Naive thymus-derived CD4-positive, alpha-beta T cell (primary cell): ENCODE data around the gene GIT2. TPM values are rescaled to one million over a fixed set of nuclear protein-coding genes. Genes with fewer than 3 reads are reported as not detected.

ENCODE experiments used
- ATAC-seq: fragments of 150-1000 bp; cut with Tn5 transposase; 2 replicates; pipeline ENCODE4 v1.10.0; 2021; ENCODE audit warnings: mild to moderate bottlenecking, moderate library complexity
- CTCF ChIA-PET: fragments of 350-600 bp; sonication (Branson Sonifier 250); formaldehyde crosslinking; loops from one replicate; lab custom pipeline; 2021; ENCODE audit warnings: antibody characterized with exemption; lab: Charles Lee
- POLR2A ChIA-PET: fragments of 350-600 bp; sonication (Branson Sonifier 250); formaldehyde crosslinking; loops from one replicate; lab custom pipeline; 2021; ENCODE audit warnings: antibody characterized with exemption, inconsistent platforms; lab: Charles Lee
- DNase-seq, 9 donors: peaks; one replicate each; pipeline versions ENCODE4 v3.0.0 to v3.0.0-alpha.2; 2020 to 2022; ENCODE audit warnings: mixed read lengths in 1 of 9
- H3K27ac ChIP-seq: one replicate; pipeline ENCODE4 v1.7.0; 2013; ENCODE audit warnings: mild to moderate bottlenecking, low read depth, low read length, moderate library complexity
- H3K27me3 ChIP-seq, 2 donors: one replicate each; pipeline ENCODE4 v1.7.0; 2013; ENCODE audit warnings: low read length in 2 of 2, mild to moderate bottlenecking in 2 of 2, moderate library complexity in 2 of 2; ENCODE audit not compliant: control insufficient read depth in 2 of 2, insufficient read depth in 2 of 2
- H3K36me3 ChIP-seq, 3 experiments: 1 replicate in 2 of 3; 2 replicates in 1 of 3; pipeline ENCODE4 v1.7.0; 2013; ENCODE audit warnings: low read length in 3 of 3, mild to moderate bottlenecking in 3 of 3, moderate library complexity in 1 of 3; ENCODE audit not compliant: insufficient read depth in 3 of 3, control insufficient read depth in 2 of 3
- H3K4me1 ChIP-seq, 2 donors: one replicate each; pipeline ENCODE4 v1.7.0; 2013; ENCODE audit warnings: low read length in 2 of 2, mild to moderate bottlenecking in 2 of 2, moderate library complexity in 1 of 2; ENCODE audit not compliant: control insufficient read depth in 2 of 2, insufficient read depth in 2 of 2
- H3K4me3 ChIP-seq: 2 replicates; pipeline ENCODE4 v1.7.0; 2013; ENCODE audit warnings: mild to moderate bottlenecking, low read length
- H3K9me3 ChIP-seq, 3 experiments: 1 replicate in 2 of 3; 2 replicates in 1 of 3; pipeline ENCODE4 v1.7.0; 2013; ENCODE audit warnings: low read length in 3 of 3; ENCODE audit not compliant: control insufficient read depth in 2 of 3
- H3K27ac Mint-ChIP-seq, 9 donors: one replicate each; pipeline ENCODE4 v1.8.0; 2020 to 2022; ENCODE audit warnings: mixed read lengths in 9 of 9, mild to moderate bottlenecking in 8 of 9, moderate library complexity in 5 of 9, inconsistent platforms in 2 of 9
- H3K27me3 Mint-ChIP-seq, 5 donors: one replicate each; pipeline ENCODE4 v1.8.0; 2021 to 2022; ENCODE audit warnings: mixed read lengths in 5 of 5, mild to moderate bottlenecking in 1 of 5
- H3K36me3 Mint-ChIP-seq, 5 donors: one replicate each; pipeline ENCODE4 v1.8.0; 2020 to 2022; ENCODE audit warnings: mixed read lengths in 5 of 5, mild to moderate bottlenecking in 3 of 5, inconsistent platforms in 1 of 5
- H3K4me1 Mint-ChIP-seq, 7 donors: one replicate each; pipeline ENCODE4 v1.8.0; 2020 to 2022; ENCODE audit warnings: mixed read lengths in 7 of 7, mild to moderate bottlenecking in 3 of 7, inconsistent platforms in 1 of 7
- H3K4me3 Mint-ChIP-seq, 10 donors: one replicate each; pipeline ENCODE4 v1.8.0; 2020 to 2022; ENCODE audit warnings: mild to moderate bottlenecking in 10 of 10, mixed read lengths in 10 of 10, moderate library complexity in 6 of 10, inconsistent platforms in 2 of 10
- H3K9me3 Mint-ChIP-seq, 11 donors: one replicate each; pipeline ENCODE4 v1.8.0; 2020 to 2022; ENCODE audit warnings: mixed read lengths in 11 of 11, mild to moderate bottlenecking in 4 of 11, inconsistent platforms in 1 of 11, moderate library complexity in 1 of 11
- intact Hi-C, 2 donors: fragments of 100-400 bp; cut with micrococcal nuclease; formaldehyde crosslinking; loops; one replicate each; pipeline ENCODE4 v1.15.1; 2023
- polyA plus RNA-seq, 2 donors: library from polyadenylated mRNA; unstranded; fragments of 300-500 nt; fragmentation: Illumina TruSeq; gene quantifications; one replicate each; pipeline ENCODE4 v1.2.3, GENCODE V29; 2021
- total RNA-seq, 6 experiments: library from RNA in 5 of 6; stranded (reverse) in 5 of 6; gene quantifications; 1 replicate in 5 of 6; 2 replicates in 1 of 6; pipeline ENCODE4 v1.2.3 and lab custom pipeline; 2021 to 2026

Gene GIT2
- total and polyA plus RNA-seq, 7 experiments from 2014 or later: 63.2 to 128 (median 96.4) TPM

DNA sequence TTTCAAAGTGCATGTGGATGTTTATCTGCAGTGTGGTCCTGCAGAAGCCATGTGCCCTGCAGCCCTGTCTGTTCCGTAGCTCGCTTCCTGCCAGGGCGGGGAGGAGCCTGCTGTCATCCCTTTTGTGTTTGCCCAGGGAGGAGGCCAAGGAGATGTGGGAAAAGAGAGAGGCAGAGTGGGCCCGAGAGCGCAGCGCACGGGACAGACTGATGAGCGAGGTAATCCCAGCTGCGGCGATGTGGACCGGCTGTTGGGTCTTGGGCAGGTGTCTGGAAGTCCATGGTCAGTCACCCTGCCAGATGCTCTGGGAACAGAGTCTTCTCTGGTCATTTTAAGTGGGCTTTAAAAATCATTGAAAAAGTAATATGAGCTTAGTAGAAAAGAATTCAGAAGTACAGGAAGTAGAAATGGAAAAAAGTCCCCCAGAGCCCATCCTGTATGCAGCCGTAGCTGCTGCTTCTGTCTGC lies 83.3 kb downstream of the GIT2 start:
- Histone ChIP-seq H3K4me3 (no peak overlapping the region), H3K9me3 (no peaks in the 10 kb centered on the region), H3K4me1 (no peaks in the 10 kb centered on the region), H3K27me3 (no peaks in the 10 kb centered on the region), H3K36me3 (peaks cover 28 to 98% (median 31%) of the 10 kb centered on the region in 3 experiments), H3K27ac (no peak overlapping the region)
- Mint-ChIP-seq H3K27ac (no peak overlapping the region), H3K27me3 (no peaks in the 10 kb centered on the region), H3K9me3 (no peaks in the 10 kb centered on the region), H3K4me1 (peaks cover 0 to 6% (median 0%) of the 10 kb centered on the region in 7 donors), H3K36me3 (peaks cover 11 to 58% (median 21%) of the 10 kb centered on the region in 5 donors), H3K4me3 (no peak overlapping the region)
- ChIA-PET CTCF (interaction anchor here (0.6 kb wide), 1 partner anchor 574 kb away, joined by 7 read pairs; no protein-coding TSS in a partner anchor), POLR2A (no interaction called here)
- ATAC-seq (no peak), DNase-seq (no peak)
- intact Hi-C loops: no loop called here

- no peak for DNase-seq
- H3K27ac Mint-ChIP-seq: peak overlapping the region in 4 of 9 donors; percentile 15 to 44 (median 24)
- POLR2A ChIA-PET: no interaction called here
These were observed 85.2 kb downstream of the GIT2 start for GRCh38 chr12:109910969-109911348.

DNA sequence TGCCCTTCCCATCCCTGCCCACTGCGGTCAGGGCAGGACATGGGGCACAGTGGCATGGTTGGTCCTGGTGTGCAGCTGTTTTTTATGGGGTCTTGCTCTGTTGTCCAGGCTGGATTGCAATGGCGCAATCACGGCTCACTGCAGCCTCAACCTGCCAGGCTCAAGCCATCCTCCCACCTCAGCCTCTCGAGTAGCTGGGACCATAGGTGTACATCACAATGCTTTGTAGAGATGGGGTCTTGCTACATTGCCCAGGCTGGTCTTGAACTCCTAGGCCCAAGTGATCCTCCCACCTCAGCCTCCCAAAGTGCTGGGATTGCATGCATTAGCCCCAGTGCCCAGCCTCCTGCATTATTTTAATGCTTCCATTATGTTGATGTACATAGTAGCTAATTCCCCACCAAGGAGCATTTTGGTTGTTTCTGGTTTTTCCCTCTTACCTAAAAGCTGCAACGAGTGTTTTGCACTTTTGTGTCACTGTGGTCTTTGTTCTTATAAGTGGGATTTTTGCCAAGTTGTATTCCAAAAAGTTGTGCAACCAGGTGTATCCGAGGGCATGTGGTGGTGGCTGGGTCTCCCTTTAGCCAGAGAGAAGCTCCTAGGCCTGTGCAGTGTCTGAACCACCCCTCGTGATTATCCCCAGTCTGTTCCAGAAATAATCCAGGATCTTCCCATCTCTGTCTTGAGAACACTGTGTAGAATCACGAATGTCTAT lies 85.8 kb downstream of the GIT2 start:
- no peak overlapping the region for H3K27ac ChIP-seq
- peaks cover 13 to 63% (median 24%) of the 10 kb centered on the region in 5 donors for H3K36me3 Mint-ChIP-seq
- ChIA-PET CTCF (interaction anchor here (0.6 kb wide), 1 partner anchor 21 kb away, joined by 5 read pairs; no protein-coding TSS in a partner anchor), POLR2A (interaction anchor here (1.4 kb wide), 1 partner anchor 12 kb away, joined by 5 read pairs; no protein-coding TSS in a partner anchor)
- no peak for ATAC-seq
- peaks cover 15 to 98% (median 32%) of the 10 kb centered on the region in 3 experiments for H3K36me3 ChIP-seq
- H3K4me1 ChIP-seq: no peaks in the 10 kb centered on the region
- H3K27ac Mint-ChIP-seq: peak overlapping the region in 3 of 9 donors; percentile 15 to 44 (median 16)
- H3K9me3 ChIP-seq: no peaks in the 10 kb centered on the region
- DNase-seq: no peak
- H3K4me3 ChIP-seq: no peak overlapping the region
- H3K27me3 Mint-ChIP-seq: no peaks in the 10 kb centered on the region
- no peaks in the 10 kb centered on the region for H3K9me3 Mint-ChIP-seq
- intact Hi-C loops: no loop called here
- H3K27me3 ChIP-seq: no peaks in the 10 kb centered on the region
- peaks cover 0 to 4% (median 0%) of the 10 kb centered on the region in 7 donors for H3K4me1 Mint-ChIP-seq
- no peak overlapping the region for H3K4me3 Mint-ChIP-seq

More at GRCh38 chr12:109910969-109911348, 85.2 kb downstream of the GIT2 start:
- Histone ChIP-seq H3K4me1 (no peaks in the 10 kb centered on the region), H3K36me3 (peaks cover 21 to 98% (median 29%) of the 10 kb centered on the region in 3 experiments), H3K9me3 (no peaks in the 10 kb centered on the region), H3K27me3 (no peaks in the 10 kb centered on the region), H3K27ac (no peak overlapping the region), H3K4me3 (no peak overlapping the region)
- peaks cover 0 to 6% (median 0%) of the 10 kb centered on the region in 7 donors for H3K4me1 Mint-ChIP-seq
- H3K9me3 Mint-ChIP-seq: no peaks in the 10 kb centered on the region
- H3K4me3 Mint-ChIP-seq: no peak overlapping the region
- CTCF ChIA-PET: no interaction called here
- peaks cover 13 to 65% (median 24%) of the 10 kb centered on the region in 5 donors for H3K36me3 Mint-ChIP-seq
- intact Hi-C loops: no loop called here
- no peak for ATAC-seq
- no peaks in the 10 kb centered on the region for H3K27me3 Mint-ChIP-seq

- Histone ChIP-seq H3K4me1 (peaks cover 9 to 15% of the 10 kb centered on the region in 2 donors), H3K27ac (no peak overlapping the region), H3K4me3 (no peak overlapping the region), H3K36me3 (peaks cover 11 to 75% (median 27%) of the 10 kb centered on the region in 3 experiments), H3K27me3 (no peaks in the 10 kb centered on the region), H3K9me3 (no peaks in the 10 kb centered on the region)
- no peak overlapping the region for H3K27ac Mint-ChIP-seq
- ATAC-seq (no peak), DNase-seq (no peak)
- H3K27me3 Mint-ChIP-seq: no peaks in the 10 kb centered on the region
- CTCF ChIA-PET: interaction anchor here (0.6 kb wide), 1 partner anchor 121 kb away, joined by 5 read pairs; no protein-coding TSS in a partner anchor
- intact Hi-C loops: no loop called here
- H3K36me3 Mint-ChIP-seq: peaks cover 19 to 51% (median 31%) of the 10 kb centered on the region in 5 donors
- H3K4me3 Mint-ChIP-seq: no peak overlapping the region
- H3K4me1 Mint-ChIP-seq: peaks cover 12 to 23% (median 18%) of the 10 kb centered on the region in 7 donors
- peaks cover 0 to 1% (median 0%) of the 10 kb centered on the region in 11 donors for H3K9me3 Mint-ChIP-seq
- POLR2A ChIA-PET: no interaction called here
These were observed 90.9 kb downstream of the GIT2 start for GRCh38 chr12:109905301-109905700.

DNA sequence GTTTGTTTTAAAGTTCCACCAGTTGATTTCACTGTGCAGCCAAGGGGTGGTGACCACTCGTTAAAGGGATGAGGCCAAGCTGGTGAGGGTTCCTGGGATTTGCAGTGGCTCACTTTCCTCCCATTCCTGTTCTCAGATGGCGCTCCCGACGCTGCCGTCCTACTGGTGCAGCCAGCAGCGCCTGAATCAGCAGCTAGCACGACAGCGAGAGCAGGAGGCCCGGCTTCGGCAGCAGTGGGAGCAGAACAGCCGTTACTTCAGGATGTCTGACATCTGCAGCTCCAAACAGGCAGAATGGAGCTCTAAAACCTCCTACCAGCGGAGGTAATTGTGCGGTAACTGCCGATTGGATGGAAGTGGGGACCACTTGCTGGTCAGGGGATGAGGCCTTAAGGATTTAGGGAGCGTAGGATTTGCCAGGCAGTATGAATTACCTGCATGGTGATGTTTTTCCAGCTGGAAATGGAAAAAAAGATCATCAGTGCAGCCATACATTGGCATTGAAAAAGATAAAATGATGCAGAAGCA lies 93.2 kb downstream of the GIT2 start:
- Histone ChIP-seq H3K27ac (no peak overlapping the region), H3K4me1 (peaks cover 15 to 17% of the 10 kb centered on the region in 2 donors), H3K4me3 (no peak overlapping the region), H3K9me3 (no peaks in the 10 kb centered on the region), H3K27me3 (no peaks in the 10 kb centered on the region), H3K36me3 (peaks cover 5 to 52% (median 21%) of the 10 kb centered on the region in 3 experiments)
- POLR2A ChIA-PET: no interaction called here
- peak overlapping the region in 2 of 10 donors; percentile 25 to 41 for H3K4me3 Mint-ChIP-seq
- peak overlapping the region in 1 of 9 donors; percentile 5 for H3K27ac Mint-ChIP-seq
- CTCF ChIA-PET: no interaction called here
- no peak for DNase-seq
- ATAC-seq: no peak
- H3K4me1 Mint-ChIP-seq: peaks cover 17 to 33% (median 23%) of the 10 kb centered on the region in 7 donors
- intact Hi-C loops: loop anchor here in 1 of 2 donors (5.0 kb wide), 1 partner anchor 94 kb away; the partner anchor contains the start of genes ANKRD13A and GIT2
- no peaks in the 10 kb centered on the region for H3K27me3 Mint-ChIP-seq
- H3K9me3 Mint-ChIP-seq: peaks cover 0 to 1% (median 0%) of the 10 kb centered on the region in 11 donors
- peaks cover 14 to 42% (median 23%) of the 10 kb centered on the region in 5 donors for H3K36me3 Mint-ChIP-seq
